HEK293T (cell line): ENCODE data around the gene PRKG1.

Experiments used
- CTCF ChIA-PET: fragments of 350-600 bp; formaldehyde crosslinking; extraction: SDS; loops from one replicate; lab custom pipeline; 2021; ENCODE audit warnings: antibody characterized with exemption, inconsistent platforms; lab: Yijun Ruan, JAX
- POLR2A ChIA-PET: fragments of 350-600 bp; formaldehyde crosslinking; extraction: SDS; loops from one replicate; lab custom pipeline; 2020; ENCODE audit warnings: antibody characterized with exemption, inconsistent platforms; lab: Yijun Ruan, JAX
- DNase-seq: peaks from one replicate; pipeline ENCODE4 v3.0.0; 2012; ENCODE audit warnings: mixed read lengths; ENCODE audit errors: extremely low spot score
- ARNT ChIP-seq: fragments of 450-650 bp; IDR thresholded peaks from 2 replicates; pipeline ENCODE4 v1.6.1; 2017; ENCODE audit warnings: mild to moderate bottlenecking
- BHLHE40 ChIP-seq: fragments of 450-650 bp; IDR thresholded peaks from 2 replicates; pipeline ENCODE4 v1.6.1; 2016; ENCODE audit warnings: mild to moderate bottlenecking, moderate library complexity, borderline replicate concordance
- CTBP1 ChIP-seq: fragments of 450-650 bp; IDR thresholded peaks from 2 replicates; pipeline ENCODE4 v1.6.1; 2016; ENCODE audit warnings: borderline replicate concordance
- ELF4 ChIP-seq: fragments of 450-650 bp; IDR thresholded peaks from 2 replicates; pipeline ENCODE4 v1.6.1; 2017; ENCODE audit warnings: antibody characterized with exemption
- FOXA1 ChIP-seq: fragments of 450-650 bp; IDR thresholded peaks from 2 replicates; pipeline ENCODE4 v1.6.1; 2016; ENCODE audit warnings: mild to moderate bottlenecking
- FOXK2 ChIP-seq: fragments of 450-650 bp; IDR thresholded peaks from 2 replicates; pipeline ENCODE4 v1.6.1; 2016; ENCODE audit warnings: mild to moderate bottlenecking
- FOXM1 ChIP-seq: fragments of 450-650 bp; IDR thresholded peaks from 2 replicates; pipeline ENCODE4 v1.6.1; 2017; ENCODE audit warnings: mild to moderate bottlenecking, borderline replicate concordance
- HDGF ChIP-seq: fragments of 450-650 bp; IDR thresholded peaks from 2 replicates; pipeline ENCODE4 v1.6.1; 2017; ENCODE audit warnings: antibody characterized with exemption, borderline replicate concordance
- L3MBTL2 ChIP-seq: fragments of 450-650 bp; conservative IDR thresholded peaks from 2 replicates; pipeline ENCODE4 v1.6.1; 2016; ENCODE audit warnings: mild to moderate bottlenecking
- LEF1 ChIP-seq: fragments of 450-650 bp; IDR thresholded peaks from 2 replicates; pipeline ENCODE4 v1.6.1; 2017; ENCODE audit warnings: mild to moderate bottlenecking, borderline replicate concordance
- NFRKB ChIP-seq: fragments of 450-650 bp; IDR thresholded peaks from 2 replicates; pipeline ENCODE4 v1.6.1; 2016; ENCODE audit warnings: mild to moderate bottlenecking, moderate library complexity
- PKNOX1 ChIP-seq: fragments of 450-650 bp; IDR thresholded peaks from 2 replicates; pipeline ENCODE4 v1.6.1; 2016
- SP1 ChIP-seq: fragments of 450-650 bp; IDR thresholded peaks from 2 replicates; pipeline ENCODE4 v1.6.1; 2017
- SUZ12 ChIP-seq: fragments of 450-650 bp; IDR thresholded peaks from 2 replicates; pipeline ENCODE4 v1.6.1; 2016; ENCODE audit warnings: mild to moderate bottlenecking
- TARDBP ChIP-seq: fragments of 450-650 bp; IDR thresholded peaks from 2 replicates; pipeline ENCODE4 v1.6.1; 2016
- ZNF384 ChIP-seq: fragments of 450-650 bp; IDR thresholded peaks from 2 replicates; pipeline ENCODE4 v1.6.1; 2016

Gene PRKG1

GRCh38 chr10:51724038-51724437, 649.8 kb downstream of the PRKG1 start:
- no peak for TF ChIP-seq SP1
- no peak for TF ChIP-seq FOXA1
- TF ChIP-seq LEF1: no peak
- TF ChIP-seq SUZ12: no peak
- TF ChIP-seq CTBP1: no peak
- TF ChIP-seq FOXK2: no peak
- TF ChIP-seq ARNT: no peak
- TF ChIP-seq PKNOX1: no peak
- no peak for TF ChIP-seq ELF4
- TF ChIP-seq FOXM1: no peak
- TF ChIP-seq L3MBTL2: no peak
- TF ChIP-seq BHLHE40: no peak
- no peak for TF ChIP-seq NFRKB
- TF ChIP-seq HDGF: no peak
- no peak for TF ChIP-seq TARDBP
- CTCF ChIA-PET: no interaction called here
- no peak for DNase-seq
- POLR2A ChIA-PET: no interaction called here

- CTCF ChIA-PET: no interaction called here
- POLR2A ChIA-PET: no interaction called here
- no peak for DNase-seq
- no peak for TF ChIP-seq PKNOX1
- no peak for TF ChIP-seq SP1
- TF ChIP-seq SUZ12: no peak
- no peak for TF ChIP-seq ARNT
- TF ChIP-seq FOXA1: no peak
- no peak for TF ChIP-seq LEF1
- no peak for TF ChIP-seq BHLHE40
- no peak for TF ChIP-seq HDGF
- TF ChIP-seq L3MBTL2: no peak
- TF ChIP-seq ZNF384: no peak
- no peak for TF ChIP-seq NFRKB
Observed at GRCh38 chr10:51729822-51730555, 655.7 kb downstream of the PRKG1 start.

DNA sequence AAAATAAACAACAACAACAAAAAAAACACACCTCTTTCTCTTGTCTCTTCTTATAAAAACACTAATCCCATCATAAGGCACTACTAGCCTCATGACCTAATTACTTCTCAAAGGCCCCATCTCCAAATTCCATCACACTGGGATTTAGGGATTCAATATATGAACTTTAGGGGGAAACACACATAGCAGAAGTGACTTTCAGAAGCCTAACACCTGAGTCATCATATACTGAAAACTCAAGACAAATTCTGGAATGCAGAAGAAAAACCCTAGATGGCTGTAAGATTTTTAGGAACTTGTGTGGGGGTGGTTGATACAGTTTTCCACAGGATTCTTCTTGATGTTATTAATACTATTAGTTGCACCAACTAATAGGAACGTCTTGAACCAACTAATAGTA, 658.8 kb downstream of the PRKG1 start:
- ChIA-PET CTCF (no interaction called here), POLR2A (no interaction called here)
- TF ChIP-seq NFRKB (no peak), ARNT (no peak), TARDBP (no peak), BHLHE40 (no peak), ZNF384 (no peak), SUZ12 (no peak), LEF1 (no peak), SP1 (no peak), FOXK2 (no peak), PKNOX1 (no peak), HDGF (no peak), FOXA1 (no peak), CTBP1 (no peak), ELF4 (no peak), FOXM1 (no peak)
- DNase-seq: no peak

DNA sequence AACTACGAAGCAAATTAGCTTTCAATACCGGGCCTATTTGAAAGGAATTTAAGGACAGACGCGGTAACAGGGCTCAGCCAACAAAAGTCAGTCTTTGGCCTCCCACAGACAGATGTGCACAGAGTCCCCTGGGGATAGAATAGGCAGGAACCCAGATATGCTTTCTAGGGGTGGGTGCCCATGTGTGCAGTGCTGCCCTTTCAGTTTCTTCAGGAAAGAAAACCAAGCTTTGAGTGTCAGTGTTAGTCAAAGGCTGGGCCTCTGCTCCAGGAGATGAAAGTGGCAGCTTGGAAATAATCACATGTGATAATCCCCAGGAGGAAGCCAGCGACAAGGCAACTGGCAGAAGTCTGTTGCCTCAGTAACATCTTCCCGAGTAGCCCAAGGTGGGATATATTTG, 668.9 kb downstream of the PRKG1 start:
- ChIA-PET CTCF (no interaction called here), POLR2A (no interaction called here)
- no peak for DNase-seq
- TF ChIP-seq ELF4: no peak
- no peak for TF ChIP-seq HDGF
- no peak for TF ChIP-seq PKNOX1
- no peak for TF ChIP-seq LEF1
- no peak for TF ChIP-seq BHLHE40
- no peak for TF ChIP-seq TARDBP
- no peak for TF ChIP-seq SUZ12
- TF ChIP-seq ZNF384: no peak
- no peak for TF ChIP-seq ARNT
- TF ChIP-seq NFRKB: no peak
- no peak for TF ChIP-seq SP1

GRCh38 chr10:51744235-51745000, 670.1 kb downstream of the PRKG1 start:
- ChIA-PET CTCF (interaction anchor here (1.1 kb wide), 1 partner anchor 11 kb away, joined by 3 read pairs; no protein-coding TSS in a partner anchor), POLR2A (no interaction called here)
- no peak for DNase-seq
- TF ChIP-seq LEF1 (no peak), PKNOX1 (no peak), L3MBTL2 (no peak), HDGF (no peak), TARDBP (no peak), FOXK2 (no peak), SP1 (no peak), ELF4 (no peak), BHLHE40 (no peak), ARNT (no peak), SUZ12 (no peak), FOXA1 (no peak), CTBP1 (no peak), ZNF384 (no peak), NFRKB (no peak), FOXM1 (no peak)
